Measurements from ENCODE around the gene SYCP3. TPM values are rescaled to one million over a fixed set of nuclear protein-coding genes. Genes with fewer than 3 reads are reported as not detected.

The SYCP3 gene
- total and polyA plus RNA-seq, 2 of the 13 experiments (the other 11 are each of a cell fraction or from before 2014, with no cell fraction given): not detected

- TF ChIP-seq, protein P1, sequence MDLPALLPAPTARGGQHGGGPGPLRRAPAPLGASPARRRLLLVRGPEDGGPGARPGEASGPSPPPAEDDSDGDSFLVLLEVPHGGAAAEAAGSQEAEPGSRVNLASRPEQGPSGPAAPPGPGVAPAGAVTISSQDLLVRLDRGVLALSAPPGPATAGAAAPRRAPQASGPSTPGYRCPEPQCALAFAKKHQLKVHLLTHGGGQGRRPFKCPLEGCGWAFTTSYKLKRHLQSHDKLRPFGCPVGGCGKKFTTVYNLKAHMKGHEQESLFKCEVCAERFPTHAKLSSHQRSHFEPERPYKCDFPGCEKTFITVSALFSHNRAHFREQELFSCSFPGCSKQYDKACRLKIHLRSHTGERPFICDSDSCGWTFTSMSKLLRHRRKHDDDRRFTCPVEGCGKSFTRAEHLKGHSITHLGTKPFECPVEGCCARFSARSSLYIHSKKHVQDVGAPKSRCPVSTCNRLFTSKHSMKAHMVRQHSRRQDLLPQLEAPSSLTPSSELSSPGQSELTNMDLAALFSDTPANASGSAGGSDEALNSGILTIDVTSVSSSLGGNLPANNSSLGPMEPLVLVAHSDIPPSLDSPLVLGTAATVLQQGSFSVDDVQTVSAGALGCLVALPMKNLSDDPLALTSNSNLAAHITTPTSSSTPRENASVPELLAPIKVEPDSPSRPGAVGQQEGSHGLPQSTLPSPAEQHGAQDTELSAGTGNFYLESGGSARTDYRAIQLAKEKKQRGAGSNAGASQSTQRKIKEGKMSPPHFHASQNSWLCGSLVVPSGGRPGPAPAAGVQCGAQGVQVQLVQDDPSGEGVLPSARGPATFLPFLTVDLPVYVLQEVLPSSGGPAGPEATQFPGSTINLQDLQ (CRISPR knock-in tag; IDR thresholded peaks at IDR 0.05): no peak; the same call in 1 of the 2 replicates
- TF ChIP-seq, protein P2, sequence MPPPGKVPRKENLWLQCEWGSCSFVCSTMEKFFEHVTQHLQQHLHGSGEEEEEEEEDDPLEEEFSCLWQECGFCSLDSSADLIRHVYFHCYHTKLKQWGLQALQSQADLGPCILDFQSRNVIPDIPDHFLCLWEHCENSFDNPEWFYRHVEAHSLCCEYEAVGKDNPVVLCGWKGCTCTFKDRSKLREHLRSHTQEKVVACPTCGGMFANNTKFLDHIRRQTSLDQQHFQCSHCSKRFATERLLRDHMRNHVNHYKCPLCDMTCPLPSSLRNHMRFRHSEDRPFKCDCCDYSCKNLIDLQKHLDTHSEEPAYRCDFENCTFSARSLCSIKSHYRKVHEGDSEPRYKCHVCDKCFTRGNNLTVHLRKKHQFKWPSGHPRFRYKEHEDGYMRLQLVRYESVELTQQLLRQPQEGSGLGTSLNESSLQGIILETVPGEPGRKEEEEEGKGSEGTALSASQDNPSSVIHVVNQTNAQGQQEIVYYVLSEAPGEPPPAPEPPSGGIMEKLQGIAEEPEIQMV (CRISPR knock-in tag; IDR thresholded peaks at IDR 0.05; ENCODE audit: low read depth): 0 out of 2 replicates have a peak, but pooled peaks have one; percentile 35
- no peak for TF ChIP-seq SP5 (CRISPR knock-in tag; IDR thresholded peaks at IDR 0.05; ENCODE audit: borderline replicate concordance, low read depth)
- TF ChIP-seq NAIF1 (CRISPR knock-in tag; IDR thresholded peaks at IDR 0.05; ENCODE audit: borderline replicate concordance): no peak
- TF ChIP-seq HNRNPLL (IDR thresholded peaks at IDR 0.05; ENCODE audit: low read depth, low read length, poor library complexity, severe bottlenecking): no peak
- no peak for TF ChIP-seq ZNF615 (CRISPR knock-in tag; IDR thresholded peaks at IDR 0.05; ENCODE audit: borderline replicate concordance)
- TF ChIP-seq NCOA1 (CRISPR knock-in tag; IDR thresholded peaks at IDR 0.05): no peak
- no peak for TF ChIP-seq ZFP62 (CRISPR knock-in tag; IDR thresholded peaks at IDR 0.05)
- no peak for TF ChIP-seq YEATS4 (CRISPR knock-in tag; IDR thresholded peaks at IDR 0.05; ENCODE audit: borderline replicate concordance)
- TF ChIP-seq SNAPC5 (CRISPR knock-in tag; IDR thresholded peaks at IDR 0.05; ENCODE audit: borderline replicate concordance): no peak
- no peak for TF ChIP-seq MIXL1 (CRISPR knock-in tag; IDR thresholded peaks at IDR 0.05)
- no peak for TF ChIP-seq CBFB (CRISPR knock-in tag; IDR thresholded peaks at IDR 0.05)
- no peak for TF ChIP-seq ZNF235 (CRISPR knock-in tag; IDR thresholded peaks at IDR 0.05; ENCODE audit: borderline replicate concordance)
- no peak for TF ChIP-seq ZBTB1 (CRISPR knock-in tag; IDR thresholded peaks at IDR 0.05; ENCODE audit: borderline replicate concordance)
- 0 out of 2 replicates have a peak, but pooled peaks have one; percentile 35 for TF ChIP-seq ZBTB38 (CRISPR knock-in tag; IDR thresholded peaks at IDR 0.05)
- TF ChIP-seq NKX3-1 (CRISPR knock-in tag; IDR thresholded peaks at IDR 0.05): 0 out of 2 replicates have a peak, but pooled peaks have one; percentile 56
- TF ChIP-seq TEAD2 (CRISPR knock-in tag; IDR thresholded peaks at IDR 0.05): no peak
- no peak for TF ChIP-seq ATF6 (CRISPR knock-in tag; conservative IDR thresholded peaks at IDR 0.05)
- TF ChIP-seq PHF8 (CRISPR knock-in tag; IDR thresholded peaks at IDR 0.05): peak; percentile 42; the same call in 1 of the 2 replicates
- TF ChIP-seq, protein P3, sequence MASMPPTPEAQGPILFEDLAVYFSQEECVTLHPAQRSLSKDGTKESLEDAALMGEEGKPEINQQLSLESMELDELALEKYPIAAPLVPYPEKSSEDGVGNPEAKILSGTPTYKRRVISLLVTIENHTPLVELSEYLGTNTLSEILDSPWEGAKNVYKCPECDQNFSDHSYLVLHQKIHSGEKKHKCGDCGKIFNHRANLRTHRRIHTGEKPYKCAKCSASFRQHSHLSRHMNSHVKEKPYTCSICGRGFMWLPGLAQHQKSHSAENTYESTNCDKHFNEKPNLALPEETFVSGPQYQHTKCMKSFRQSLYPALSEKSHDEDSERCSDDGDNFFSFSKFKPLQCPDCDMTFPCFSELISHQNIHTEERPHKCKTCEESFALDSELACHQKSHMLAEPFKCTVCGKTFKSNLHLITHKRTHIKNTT (CRISPR knock-in tag; IDR thresholded peaks at IDR 0.05): no peak
- no peak for TF ChIP-seq KDM6A (CRISPR knock-in tag; IDR thresholded peaks at IDR 0.05; ENCODE audit: low read depth)
Observed at GRCh38 chr12:101697930-101698799, 41.1 kb downstream of the SYCP3 start (continued).
